Activated CD4-positive, alpha-beta T cell treated with anti-CD3 and anti-CD28 coated beads, Interleukin-2, amount 50 U/mL, for 4 hours (primary cell): ENCODE measurements around the gene WASF1.
"Not testable (repeated sequence)": the region's sequence is repeated elsewhere in the genome, so short reads cannot be mapped to it uniquely, and the experiment has no call there.

Experiments
- DNase-seq, 2 experiments: peaks; one replicate each; pipeline ENCODE4 v3.0.0-alpha.2; 2020

Gene WASF1

GRCh38 chr6:110170081-110170480, 9.4 kb downstream of the WASF1 start:
- no peak for DNase-seq

GRCh38 chr6:110158479-110158878, 21.0 kb downstream of the WASF1 start:
- DNase-seq = no peak

DNA sequence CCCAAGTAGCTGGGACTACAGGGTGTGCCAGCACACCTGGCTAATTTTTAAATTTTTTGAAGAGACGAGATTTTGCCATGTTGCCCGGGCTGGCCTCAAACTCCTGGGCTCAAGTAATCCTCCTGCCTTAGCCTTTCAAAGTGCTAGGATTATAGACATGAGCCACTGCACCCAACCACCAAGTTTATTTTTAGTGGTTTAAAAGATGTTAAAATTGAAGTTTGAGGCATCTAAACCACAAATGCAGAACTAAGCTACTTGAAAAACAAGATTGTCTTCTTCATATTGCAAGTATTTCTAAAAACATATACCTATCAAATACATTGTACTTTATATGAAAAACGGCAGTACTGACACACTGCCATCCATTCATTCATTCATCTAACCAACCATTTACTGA, 31.6 kb downstream of the WASF1 start:
- DNase-seq = no peak

- DNase-seq = no peak
Measured at GRCh38 chr6:110140650-110141049, 38.8 kb downstream of the WASF1 start.

DNA sequence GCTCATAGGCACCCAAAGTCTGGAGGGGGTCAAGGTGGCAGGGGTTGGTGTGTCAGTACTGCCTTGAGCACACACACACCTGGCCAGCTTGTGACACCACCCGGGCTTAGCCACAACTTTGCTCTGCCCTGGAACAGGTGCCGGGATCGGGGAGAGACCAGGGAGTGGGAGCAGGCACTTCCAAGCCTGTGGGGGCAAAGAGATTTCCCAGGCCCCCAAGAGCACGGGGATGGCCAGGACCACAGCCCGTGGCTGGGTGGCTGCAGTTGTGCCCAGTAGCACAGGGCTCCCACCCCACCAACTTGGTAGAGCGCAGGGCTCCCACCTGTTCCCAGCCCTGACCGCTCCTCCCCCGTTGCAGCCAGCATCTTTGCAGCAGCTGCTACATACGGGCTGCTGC, 40.4 kb downstream of the WASF1 start:
- no peak for DNase-seq

DNA sequence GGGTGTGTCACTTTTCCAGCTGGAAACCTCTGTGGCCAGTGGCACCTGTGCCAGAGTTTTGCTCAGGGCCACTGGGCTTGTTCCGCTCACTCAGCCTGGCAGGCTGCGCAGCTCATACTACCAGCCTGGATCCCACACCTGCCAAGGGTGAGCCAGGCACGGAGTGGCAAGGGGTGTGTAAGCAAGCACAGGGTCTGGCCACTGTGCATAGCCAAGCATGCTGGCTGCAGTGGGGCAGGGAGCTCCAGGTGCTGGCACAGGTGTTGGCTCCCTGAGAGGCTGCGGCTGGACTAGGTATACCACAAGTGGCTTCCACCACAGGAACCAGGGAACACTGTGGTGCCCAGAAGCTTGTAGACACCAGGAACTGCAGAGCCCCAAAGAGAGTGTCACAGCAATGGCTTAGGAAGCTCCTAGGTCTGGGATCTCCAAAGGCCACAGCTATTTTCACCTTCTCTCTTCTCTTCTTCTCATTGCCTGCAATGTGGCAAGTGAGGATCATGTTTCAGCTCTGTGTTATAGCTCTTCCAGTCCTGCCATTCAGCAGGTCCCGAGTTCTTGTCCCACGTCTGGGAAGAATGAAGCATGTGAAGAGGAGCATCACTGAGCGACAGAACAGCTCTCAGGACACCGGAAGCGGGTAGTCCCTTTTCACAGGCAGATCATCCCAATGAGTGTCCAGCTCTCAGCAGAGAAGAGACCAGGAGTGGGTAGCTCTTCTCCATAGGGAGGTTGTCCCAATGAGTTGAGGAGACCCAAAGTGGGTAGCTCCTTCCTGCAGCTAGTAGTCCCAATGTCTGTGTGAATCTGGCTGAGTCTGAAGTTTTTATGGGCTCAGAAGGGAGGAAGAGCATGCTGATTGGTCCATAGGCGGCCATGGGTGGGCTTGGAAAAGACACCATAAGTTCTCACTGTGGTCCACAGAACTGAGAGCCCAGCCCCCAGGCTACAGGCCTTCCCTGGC, 41.3 kb downstream of the WASF1 start:
- no peak for DNase-seq

DNA sequence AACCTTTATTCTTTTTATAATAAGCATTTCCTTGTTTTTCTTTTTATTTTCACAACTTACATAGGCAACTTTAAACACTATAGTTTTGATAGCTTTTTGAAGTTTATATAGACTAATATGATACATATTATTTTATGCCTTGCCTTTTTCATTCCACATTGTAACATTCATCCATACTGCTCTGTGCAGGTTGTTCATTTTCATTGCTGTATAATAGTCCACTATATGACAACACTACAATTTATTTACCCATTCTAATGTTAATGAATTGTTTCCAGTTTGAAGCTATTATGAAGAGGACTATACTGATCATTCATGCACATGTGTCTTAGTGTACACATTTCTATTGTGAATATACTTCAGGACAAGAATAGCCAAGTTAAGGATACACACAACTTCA, 49.1 kb downstream of the WASF1 start:
- no peak for DNase-seq

DNA sequence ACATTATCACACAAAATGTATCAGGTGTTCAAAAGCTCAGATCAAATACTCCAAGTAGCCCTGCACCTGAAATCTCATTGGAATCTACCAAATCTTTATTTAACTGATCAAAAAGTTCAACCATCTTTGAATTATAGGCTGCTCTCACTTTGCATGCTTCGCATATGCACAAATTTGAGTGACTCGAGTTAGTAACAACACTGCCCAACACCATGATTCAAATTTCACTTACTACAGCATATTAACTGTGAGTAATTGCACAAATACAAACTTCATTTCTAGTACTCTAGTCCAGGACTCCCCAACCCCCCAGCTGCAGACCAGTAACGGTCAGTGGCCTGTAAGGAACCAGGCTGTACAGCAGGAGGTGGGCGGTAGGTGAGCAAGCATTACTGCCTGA, 51.1 kb downstream of the WASF1 start:
- DNase-seq = no peak

DNA sequence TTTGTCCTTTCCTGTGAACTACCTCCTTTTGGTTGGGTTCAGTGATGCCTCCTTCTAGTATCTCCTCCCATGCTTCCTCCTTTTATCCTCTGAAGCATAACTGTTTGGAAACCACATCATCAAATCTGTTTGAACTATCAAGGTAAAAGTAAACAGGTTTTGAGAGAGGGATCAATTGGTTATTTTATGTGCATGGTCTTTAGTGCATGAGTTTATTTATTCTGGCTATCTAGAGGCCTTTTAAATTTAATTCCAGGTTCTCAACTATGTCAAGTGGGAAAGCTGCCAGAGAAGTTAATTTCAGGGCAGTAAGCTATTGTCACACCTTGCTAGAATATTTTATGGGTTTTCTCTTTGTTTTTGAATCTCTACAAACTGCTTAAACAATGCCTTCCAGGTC, 54.1 kb downstream of the WASF1 start:
- no peak for DNase-seq

- DNase-seq = not testable (repeated sequence)
Measured at GRCh38 chr6:110121655-110122054, 57.8 kb downstream of the WASF1 start.

GRCh38 chr6:110116258-110116657, 63.2 kb downstream of the WASF1 start:
- no peak for DNase-seq

DNA sequence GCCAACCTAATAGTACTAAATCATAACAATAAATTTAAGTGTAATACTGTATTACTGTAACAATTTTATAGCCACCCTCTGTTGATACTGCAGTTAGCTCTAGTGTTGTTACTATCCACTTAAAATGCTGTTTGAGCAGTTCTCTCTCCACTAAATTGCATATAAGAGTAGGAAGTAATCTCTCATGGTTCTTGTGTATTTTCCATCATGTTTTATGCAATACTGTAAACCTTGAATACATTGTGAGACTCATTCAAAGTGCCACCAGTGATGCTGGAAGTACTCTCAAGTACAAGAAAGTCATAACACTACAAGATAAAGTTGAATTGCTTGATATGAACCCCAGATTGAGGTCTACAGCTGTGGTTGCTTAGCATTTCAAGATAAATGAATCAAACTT, 65.5 kb downstream of the WASF1 start:
- DNase-seq = no peak

DNA sequence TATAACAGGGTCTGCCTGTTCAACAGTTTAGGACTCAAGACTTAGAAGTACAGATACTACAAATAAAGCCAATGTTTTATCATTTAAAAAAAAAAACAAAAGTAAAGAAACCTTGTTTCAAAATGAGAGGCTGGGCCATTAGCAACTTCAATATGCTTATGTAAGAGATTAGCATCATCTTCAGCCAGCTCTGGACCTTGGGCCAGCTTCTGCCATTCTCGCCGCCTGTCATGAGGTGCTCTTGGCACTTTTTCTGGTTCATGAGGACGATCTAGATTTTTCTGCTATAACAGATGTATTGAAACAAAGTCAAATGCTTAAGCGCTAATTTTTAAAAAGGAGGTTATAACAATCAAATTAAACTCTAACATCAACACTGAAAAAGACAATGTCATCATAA, 74.2 kb downstream of the WASF1 start:
- DNase-seq = no peak

GRCh38 chr6:110103260-110103659, 76.2 kb downstream of the WASF1 start:
- no peak for DNase-seq

DNA sequence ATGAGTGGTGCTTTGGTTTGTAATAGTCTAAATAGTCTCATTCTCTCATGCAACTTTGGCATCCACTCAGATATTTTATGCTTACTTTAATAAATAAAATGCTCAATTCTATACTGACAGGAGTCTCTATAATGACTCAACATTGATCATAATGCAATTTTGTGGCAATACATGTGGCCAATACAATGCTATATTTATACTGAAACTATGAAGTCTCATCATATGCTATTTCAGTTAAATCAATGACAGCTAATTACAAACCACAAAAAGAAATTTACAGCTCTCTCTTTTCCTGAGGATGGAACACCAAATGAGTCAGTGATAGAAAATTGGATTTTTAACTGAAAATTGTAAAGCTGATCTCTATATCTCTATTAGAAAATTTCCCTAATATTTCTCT, 77.1 kb downstream of the WASF1 start:
- no peak for DNase-seq

DNA sequence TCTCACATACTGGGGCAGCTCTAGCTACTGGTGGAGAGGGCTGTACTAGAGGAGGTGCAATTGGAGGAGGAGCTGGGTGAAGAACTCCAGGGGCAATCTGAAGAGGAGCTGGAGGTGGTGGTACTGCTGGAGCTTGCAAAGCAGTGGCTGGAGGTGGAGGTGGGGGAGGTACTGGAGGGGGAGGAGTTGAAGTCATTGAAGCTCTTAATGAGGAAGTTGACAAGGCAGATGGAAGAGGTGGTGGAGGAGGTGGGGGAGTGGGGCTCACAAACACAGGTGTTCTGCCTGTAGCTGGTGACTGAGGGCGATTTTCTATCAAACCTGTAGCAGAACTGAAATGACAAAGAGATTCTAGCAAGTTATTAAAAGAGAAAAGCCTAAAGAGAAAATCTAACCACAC, 77.6 kb downstream of the WASF1 start:
- DNase-seq = no peak

GRCh38 chr6:110098511-110099116, 80.9 kb downstream of the WASF1 start:
- DNase-seq = no peak

DNA sequence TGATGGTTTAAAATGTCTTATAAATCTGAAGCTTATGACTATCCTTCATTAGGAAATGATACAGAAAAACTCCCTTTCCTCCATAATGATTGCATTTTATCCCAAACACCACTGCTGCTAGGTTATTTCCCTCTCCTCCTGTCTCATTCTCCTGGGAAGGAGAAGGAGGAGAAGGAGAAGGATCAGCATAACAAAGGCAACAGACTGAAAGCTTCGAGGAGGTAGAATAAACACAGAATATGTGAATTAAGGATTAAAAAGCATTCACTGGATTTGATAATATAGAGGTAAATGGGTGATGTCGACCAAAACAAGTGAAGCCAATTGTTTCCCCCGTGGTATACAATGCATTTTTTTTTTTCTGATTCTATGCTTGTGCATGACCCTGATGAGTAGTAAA, 82.0 kb downstream of the WASF1 start:
- DNase-seq = no peak

- DNase-seq = no peak
Measured at GRCh38 chr6:110095935-110096334, 83.5 kb downstream of the WASF1 start.

DNA sequence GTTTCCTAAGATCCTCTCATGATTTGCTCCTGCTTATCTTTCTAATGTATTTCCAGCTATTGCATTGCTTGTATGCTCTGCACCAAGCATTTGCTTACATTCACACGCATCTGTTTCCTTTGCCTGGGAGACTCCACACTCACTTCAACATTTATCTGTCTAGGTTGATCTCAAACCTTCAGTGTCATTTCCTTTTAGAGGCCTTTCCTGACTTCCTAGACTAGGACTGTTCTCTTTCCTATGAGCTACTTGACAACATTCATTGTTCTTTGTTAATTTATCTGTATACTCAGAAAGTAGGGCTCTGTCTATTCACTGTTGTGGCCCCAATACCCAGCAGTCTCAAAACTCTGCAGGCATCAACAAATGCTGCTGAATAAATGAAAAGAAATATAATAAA, 84.4 kb downstream of the WASF1 start:
- no peak for DNase-seq

DNA sequence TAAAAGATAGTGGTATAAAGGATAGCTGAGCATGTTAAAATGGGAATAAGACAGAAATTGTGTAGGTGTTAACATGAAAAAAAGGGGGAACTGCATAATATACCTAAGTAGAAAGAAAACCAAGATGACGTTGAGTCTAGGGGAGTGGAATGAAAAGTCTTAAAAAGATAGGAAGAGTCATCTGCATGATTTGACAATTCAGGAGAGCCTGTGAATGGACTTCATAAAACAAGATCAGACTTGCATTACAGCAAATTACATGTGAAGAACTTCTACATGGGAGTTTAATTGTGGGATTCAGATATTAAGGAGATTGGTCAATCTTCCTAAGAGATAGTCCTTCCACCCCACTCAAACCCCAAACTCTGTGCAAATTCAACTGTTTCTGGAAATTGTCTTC, 85.5 kb downstream of the WASF1 start:
- no peak for DNase-seq

DNA sequence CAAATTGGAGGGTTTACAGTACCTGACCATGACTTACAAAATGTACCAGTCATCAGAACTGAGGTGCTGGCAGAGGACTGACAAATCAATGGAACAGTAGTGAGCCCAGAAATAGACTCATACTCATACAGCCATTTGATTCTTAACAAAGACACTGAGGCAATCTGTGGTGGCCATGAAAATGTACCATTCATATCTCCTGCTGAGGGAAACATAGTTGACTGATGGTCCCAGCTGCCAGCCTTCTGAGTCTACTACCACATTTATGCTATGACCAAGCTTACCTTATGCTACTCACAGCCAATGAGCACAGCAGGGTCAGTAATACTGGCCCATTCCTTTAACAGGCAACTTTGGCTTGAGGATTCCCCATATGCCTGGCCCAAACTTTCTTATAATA, 88.6 kb downstream of the WASF1 start:
- DNase-seq = no peak

GRCh38 chr6:110089323-110089722, 90.1 kb downstream of the WASF1 start:
- DNase-seq = no peak

DNA sequence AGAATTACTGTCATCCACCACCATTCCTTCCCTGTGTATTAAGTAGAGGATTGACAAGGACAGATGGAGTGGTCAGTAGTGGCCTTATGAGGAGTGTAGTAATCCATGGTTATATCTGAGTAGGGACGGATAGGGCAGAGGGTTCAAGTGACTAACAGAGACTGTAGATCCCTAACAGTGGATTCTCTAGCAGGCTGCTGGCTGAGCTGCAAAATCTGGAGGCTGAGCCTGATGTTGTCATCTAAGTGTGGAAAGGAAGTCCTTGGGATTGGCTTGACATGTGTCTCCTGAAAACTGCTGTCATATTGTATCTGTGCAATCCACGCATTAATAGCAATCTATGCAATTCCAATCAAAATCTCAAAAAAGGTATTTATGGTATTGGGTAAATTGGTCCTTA, 94.2 kb downstream of the WASF1 start:
- DNase-seq = no peak
